ENCODE measurements around the gene ZBTB20.

Gene ZBTB20

GRCh38 chr3:114394551-114394950 lies 752.5 kb downstream of the ZBTB20 start:
- DNase-seq (ENCODE audit: low read depth): no peak
- H3K4me3 ChIP-seq (ENCODE audit: low read depth, low read length): no peak overlapping the region

GRCh38 chr3:114393367-114394072 lies 753.6 kb downstream of the ZBTB20 start:
- no peak for DNase-seq (ENCODE audit: low read depth)
- no peak overlapping the region for H3K4me3 ChIP-seq (ENCODE audit: low read depth, low read length)

- no peak for DNase-seq (ENCODE audit: low read depth)
- no peak overlapping the region for H3K4me3 ChIP-seq (ENCODE audit: low read depth, low read length)
Observed at GRCh38 chr3:114392831-114393230, 754.3 kb downstream of the ZBTB20 start.

GRCh38 chr3:114389156-114389555 lies 757.9 kb downstream of the ZBTB20 start:
- DNase-seq (ENCODE audit: low read depth): no peak
- H3K4me3 ChIP-seq (ENCODE audit: low read depth, low read length): no peak overlapping the region

- DNase-seq (ENCODE audit: low read depth): no peak
- peak overlapping the region; percentile 35 for H3K4me3 ChIP-seq (ENCODE audit: low read depth, low read length)
Observed at GRCh38 chr3:114384558-114384903, 762.6 kb downstream of the ZBTB20 start.

GRCh38 chr3:114383875-114384557 lies 763.1 kb downstream of the ZBTB20 start:
- H3K4me3 ChIP-seq (ENCODE audit: low read depth, low read length): peak overlapping the region; percentile 35
- DNase-seq (ENCODE audit: low read depth): peak; percentile 56

- peak; percentile 39 for DNase-seq (ENCODE audit: low read depth)
- no peak overlapping the region for H3K4me3 ChIP-seq (ENCODE audit: low read depth, low read length)
Observed at GRCh38 chr3:114380233-114380651, 766.8 kb downstream of the ZBTB20 start.

GRCh38 chr3:114379266-114379665 lies 767.8 kb downstream of the ZBTB20 start:
- no peak overlapping the region for H3K4me3 ChIP-seq (ENCODE audit: low read depth, low read length)
- no peak for DNase-seq (ENCODE audit: low read depth)

- no peak for DNase-seq (ENCODE audit: low read depth)
- no peak overlapping the region for H3K4me3 ChIP-seq (ENCODE audit: low read depth, low read length)
Observed at GRCh38 chr3:114378760-114379159, 768.3 kb downstream of the ZBTB20 start.

GRCh38 chr3:114377426-114377825 lies 769.7 kb downstream of the ZBTB20 start:
- DNase-seq (ENCODE audit: low read depth): no peak
- no peak overlapping the region for H3K4me3 ChIP-seq (ENCODE audit: low read depth, low read length)

- DNase-seq (ENCODE audit: low read depth): no peak
Observed at GRCh38 chr3:114376516-114377185, 770.4 kb downstream of the ZBTB20 start.

GRCh38 chr3:114375608-114376421 lies 771.3 kb downstream of the ZBTB20 start:
- H3K4me3 ChIP-seq (ENCODE audit: low read depth, low read length): no peak overlapping the region

More at GRCh38 chr3:114376516-114377185, 770.4 kb downstream of the ZBTB20 start:
- H3K4me3 ChIP-seq (ENCODE audit: low read depth, low read length): no peak overlapping the region

GRCh38 chr3:114374433-114374990 lies 772.6 kb downstream of the ZBTB20 start:
- no peak for DNase-seq (ENCODE audit: low read depth)
- H3K4me3 ChIP-seq (ENCODE audit: low read depth, low read length): no peak overlapping the region

More at GRCh38 chr3:114375608-114376421, 771.3 kb downstream of the ZBTB20 start:
- no peak for DNase-seq (ENCODE audit: low read depth)

GRCh38 chr3:114370537-114371174 lies 776.4 kb downstream of the ZBTB20 start:
- no peak overlapping the region for H3K4me3 ChIP-seq (ENCODE audit: low read depth, low read length)
- no peak for DNase-seq (ENCODE audit: low read depth)

GRCh38 chr3:114365909-114366308 lies 781.2 kb downstream of the ZBTB20 start:
- no peak overlapping the region for H3K4me3 ChIP-seq (ENCODE audit: low read depth, low read length)
- DNase-seq (ENCODE audit: low read depth): no peak

- peak; percentile 30 for DNase-seq (ENCODE audit: low read depth)
- no peak overlapping the region for H3K4me3 ChIP-seq (ENCODE audit: low read depth, low read length)
Observed at GRCh38 chr3:114364806-114365654, 782.1 kb downstream of the ZBTB20 start.

GRCh38 chr3:114363554-114364202 lies 783.4 kb downstream of the ZBTB20 start:
- DNase-seq (ENCODE audit: low read depth): peak; percentile 39
- H3K4me3 ChIP-seq (ENCODE audit: low read depth, low read length): no peak overlapping the region

GRCh38 chr3:114362815-114363214 lies 784.3 kb downstream of the ZBTB20 start:
- no peak overlapping the region for H3K4me3 ChIP-seq (ENCODE audit: low read depth, low read length)
- DNase-seq (ENCODE audit: low read depth): no peak
